Astrocyte of the hippocampus (primary cell): ENCODE data around the gene MAP1LC3B.
"Not testable (repeated sequence)": the region's sequence is repeated elsewhere in the genome, so short reads cannot be mapped to it uniquely, and the experiment has no call there.

Source experiments
- DNase-seq: peaks from one replicate; pipeline ENCODE4 v3.0.0; 2011; ENCODE audit warnings: low read depth, low spot score

Gene MAP1LC3B

GRCh38 chr16:87360862-87361610 is 31.1 kb upstream of the MAP1LC3B start:
- no peak for DNase-seq

GRCh38 chr16:87361916-87362619 is 30.1 kb upstream of the MAP1LC3B start:
- DNase-seq = peak; percentile 43

GRCh38 chr16:87362828-87363559 is 29.1 kb upstream of the MAP1LC3B start:
- DNase-seq = not testable (repeated sequence)

- DNase-seq = peak; percentile 42
Observed at GRCh38 chr16:87363771-87364455, 28.2 kb upstream of the MAP1LC3B start.

- no peak for DNase-seq
Observed at GRCh38 chr16:87365021-87365713, 27.0 kb upstream of the MAP1LC3B start.

- DNase-seq = no peak
Observed at GRCh38 chr16:87366288-87366687, 25.8 kb upstream of the MAP1LC3B start.

- DNase-seq = no peak
Observed at GRCh38 chr16:87366930-87367329, 25.2 kb upstream of the MAP1LC3B start.

- no peak for DNase-seq
Observed at GRCh38 chr16:87367529-87367928, 24.6 kb upstream of the MAP1LC3B start.

GRCh38 chr16:87368029-87368770 is 23.9 kb upstream of the MAP1LC3B start:
- DNase-seq = no peak

GRCh38 chr16:87369117-87369765 is 22.9 kb upstream of the MAP1LC3B start:
- DNase-seq = no peak

GRCh38 chr16:87369796-87370719 is 22.1 kb upstream of the MAP1LC3B start:
- no peak for DNase-seq

GRCh38 chr16:87371261-87371866 is 20.8 kb upstream of the MAP1LC3B start:
- peak; percentile 58 for DNase-seq

- no peak for DNase-seq
Observed at GRCh38 chr16:87372305-87372704, 19.8 kb upstream of the MAP1LC3B start.

GRCh38 chr16:87374313-87374712 is 17.8 kb upstream of the MAP1LC3B start:
- DNase-seq = no peak

- peak; percentile 60 for DNase-seq
Observed at GRCh38 chr16:87375426-87376135, 16.6 kb upstream of the MAP1LC3B start.

GRCh38 chr16:87376660-87377059 is 15.5 kb upstream of the MAP1LC3B start:
- no peak for DNase-seq

GRCh38 chr16:87379312-87379752 is 12.8 kb upstream of the MAP1LC3B start:
- DNase-seq = not testable (repeated sequence)

GRCh38 chr16:87380403-87380802 is 11.7 kb upstream of the MAP1LC3B start:
- no peak for DNase-seq
